Neural progenitor cell (in vitro differentiated cells): Measurements from ENCODE around the gene CLIC5.

ENCODE experiments used
- EZH2phosphoT487 ChIP-seq: fragments of 200-600 bp; sonication (generic); IDR thresholded peaks from 2 replicates; pipeline ENCODE4 v1.6.1; 2017; ENCODE audit warnings: antibody characterized with exemption
- TF ChIP-seq, protein P1 (sequence below): fragments of 200-600 bp; sonication (generic); IDR thresholded peaks from 2 replicates; pipeline ENCODE4 v1.5.1; 2017; ENCODE audit warnings: antibody characterized with exemption, mild to moderate bottlenecking

DNA sequence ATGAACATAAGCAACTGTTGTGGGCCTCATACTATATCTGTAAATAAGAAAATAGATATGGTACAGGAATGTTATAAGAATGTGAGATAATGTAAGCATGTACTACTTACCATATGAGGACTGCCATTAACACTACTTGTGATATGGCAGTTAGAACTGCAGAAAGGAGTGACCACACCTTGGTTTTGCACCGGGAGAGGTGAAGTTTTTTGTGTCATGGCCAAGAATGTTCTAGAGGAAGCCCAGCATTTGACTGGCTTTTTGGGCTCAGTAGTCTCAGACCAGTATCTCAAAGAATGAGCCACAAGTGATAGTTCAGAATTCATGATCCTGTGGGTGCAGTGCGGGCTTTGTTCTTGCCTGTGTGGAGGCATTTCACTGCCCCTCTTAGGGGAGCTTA is 123.5 kb downstream of the CLIC5 start:
- TF ChIP-seq, protein P1, sequence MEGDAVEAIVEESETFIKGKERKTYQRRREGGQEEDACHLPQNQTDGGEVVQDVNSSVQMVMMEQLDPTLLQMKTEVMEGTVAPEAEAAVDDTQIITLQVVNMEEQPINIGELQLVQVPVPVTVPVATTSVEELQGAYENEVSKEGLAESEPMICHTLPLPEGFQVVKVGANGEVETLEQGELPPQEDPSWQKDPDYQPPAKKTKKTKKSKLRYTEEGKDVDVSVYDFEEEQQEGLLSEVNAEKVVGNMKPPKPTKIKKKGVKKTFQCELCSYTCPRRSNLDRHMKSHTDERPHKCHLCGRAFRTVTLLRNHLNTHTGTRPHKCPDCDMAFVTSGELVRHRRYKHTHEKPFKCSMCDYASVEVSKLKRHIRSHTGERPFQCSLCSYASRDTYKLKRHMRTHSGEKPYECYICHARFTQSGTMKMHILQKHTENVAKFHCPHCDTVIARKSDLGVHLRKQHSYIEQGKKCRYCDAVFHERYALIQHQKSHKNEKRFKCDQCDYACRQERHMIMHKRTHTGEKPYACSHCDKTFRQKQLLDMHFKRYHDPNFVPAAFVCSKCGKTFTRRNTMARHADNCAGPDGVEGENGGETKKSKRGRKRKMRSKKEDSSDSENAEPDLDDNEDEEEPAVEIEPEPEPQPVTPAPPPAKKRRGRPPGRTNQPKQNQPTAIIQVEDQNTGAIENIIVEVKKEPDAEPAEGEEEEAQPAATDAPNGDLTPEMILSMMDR = no peak
- no peak for TF ChIP-seq EZH2phosphoT487
